HUDEP-2 (cell line): ENCODE results near the gene MTF2.
A peak's percentile ranks its signal among the peaks of the same experiment; 100 is the strongest.

ENCODE experiments used
- DNase-seq, 76 experiments: peaks; one replicate each; lab custom pipeline; 2025; ENCODE audit not compliant: unreplicated experiment in 76 of 76; lab: John Stamatoyannopoulos, UW

The MTF2 gene

DNA sequence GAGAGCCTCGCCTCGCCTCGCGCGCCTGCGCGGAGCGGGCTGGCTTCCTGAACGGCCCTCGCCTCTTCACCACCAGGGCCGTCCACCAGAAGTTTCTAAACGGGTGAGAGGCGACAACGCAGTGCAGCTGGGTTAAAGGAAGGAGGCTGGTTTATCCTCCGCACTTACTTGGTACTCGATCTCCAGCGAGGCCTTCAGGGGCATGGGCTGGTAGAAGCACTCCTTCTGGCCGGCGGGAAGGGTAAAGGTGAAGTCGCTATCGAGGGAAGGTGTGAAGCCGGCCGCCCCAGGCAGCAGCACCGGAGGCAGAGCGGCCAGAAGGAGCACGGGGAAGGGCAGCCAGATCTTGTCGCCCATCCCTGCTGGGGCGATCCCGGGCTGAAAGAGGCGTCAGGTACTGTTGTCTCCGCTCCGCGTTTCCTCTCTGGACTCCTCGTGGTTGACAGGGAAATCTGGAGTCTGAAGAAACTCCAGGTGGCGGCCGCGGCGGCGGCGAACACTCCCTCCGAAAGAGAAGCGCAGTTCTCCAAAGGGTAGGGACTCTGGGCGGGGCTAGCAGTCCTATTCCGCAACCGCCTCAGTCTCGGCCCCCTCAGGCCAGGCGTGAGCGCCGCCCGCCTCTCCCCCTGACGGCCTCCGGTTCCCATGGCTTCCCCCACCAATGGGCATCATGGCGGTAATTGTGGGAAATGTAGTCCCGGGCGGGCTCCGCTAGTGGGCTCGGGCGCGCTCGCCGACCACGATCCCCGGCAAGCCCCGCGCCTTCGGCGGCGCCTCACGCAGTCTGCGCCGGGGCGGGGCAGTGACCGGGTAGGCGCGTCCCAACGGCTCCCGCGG lies 101.0 kb downstream of the MTF2 start, which contains the start of gene TMED5:
Gene TMED5 (minus strand): TSS at position 528 of the 837 bp plus-strand sequence. CDS start 171 bp downstream, at position 357.
- peak; percentile 49 to 98 (median 94) for DNase-seq

DNA sequence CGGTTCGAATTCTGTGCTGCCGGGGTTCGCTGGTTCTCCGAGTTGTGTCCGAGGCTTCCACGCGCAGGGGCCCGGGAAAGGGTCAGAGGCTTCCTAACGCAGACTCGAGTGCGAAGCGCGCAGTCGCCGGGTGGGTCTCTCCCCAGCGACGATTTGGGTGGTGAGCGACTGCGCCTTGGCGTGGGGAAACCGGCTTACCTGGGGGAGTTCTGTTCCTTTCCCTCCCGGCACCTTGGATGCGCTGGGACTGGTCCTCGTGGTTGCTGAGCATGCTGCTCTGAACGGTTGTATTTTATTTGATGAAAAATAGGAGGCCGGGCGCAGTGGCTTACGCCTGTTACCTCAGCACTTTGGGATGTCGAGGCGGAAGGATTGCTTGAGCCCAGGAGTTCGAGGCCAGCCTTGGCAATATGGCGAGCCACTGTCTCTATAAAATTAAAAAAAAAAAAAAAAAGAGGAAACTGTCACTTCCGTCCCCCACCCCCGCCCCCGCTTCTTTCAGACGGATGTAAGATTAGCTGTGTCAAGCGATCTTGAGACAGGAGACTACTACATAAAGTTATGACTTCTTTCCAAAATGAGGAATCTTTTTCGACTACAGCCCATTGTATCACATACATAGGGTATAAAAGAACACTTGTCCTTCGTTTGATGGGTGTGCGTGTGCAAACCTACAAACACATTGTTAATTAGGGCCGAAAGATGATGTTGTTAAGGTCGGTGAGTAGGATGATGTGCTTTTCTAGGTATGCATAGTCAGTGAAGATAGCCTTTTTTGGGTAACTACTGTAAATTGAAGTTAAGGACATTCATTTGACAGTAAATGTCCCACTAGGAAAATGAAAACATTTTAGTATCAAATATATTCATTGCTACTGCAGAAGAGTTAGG lies 101.9 kb downstream of the MTF2 start, which contains the start of gene CCDC18:
Gene CCDC18 (plus strand): TSS at position 2 of the 891 bp plus-strand sequence. CDS start 2,638 bp downstream, outside the sequence.
- peak in 59 of 76 experiments; percentile 17 to 74 (median 48) for DNase-seq

DNA sequence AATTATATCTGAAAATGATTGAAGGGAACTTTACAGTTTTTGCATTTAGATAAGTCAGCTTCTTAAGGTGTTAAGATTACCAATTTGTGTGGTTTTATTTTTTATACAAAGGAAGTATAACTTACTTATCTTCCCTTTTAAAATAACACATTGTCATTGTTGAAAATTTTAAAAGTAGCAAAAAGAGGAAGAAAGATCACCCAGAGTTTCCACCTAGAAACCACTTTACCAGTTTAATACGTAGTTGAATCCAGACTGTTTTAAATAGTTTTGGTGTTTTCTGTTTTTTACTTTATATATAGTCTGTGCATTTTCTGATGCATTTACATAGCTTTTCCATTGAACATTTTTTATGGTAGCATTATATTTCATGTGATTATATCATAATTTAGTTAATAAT lies 107.6 kb downstream of the MTF2 start:
- no peak for DNase-seq
